ENCODE data around the gene SLC17A5. TPM values are rescaled to one million over a fixed set of nuclear protein-coding genes. Genes with fewer than 3 reads are reported as not detected.

The SLC17A5 gene
- total and polyA plus RNA-seq, 9 of the 15 experiments (the other 6 are each of a cell fraction or from before 2014, with no cell fraction given) = 1.3 to 7.2 (median 3.4) TPM

- peaks cover 9 to 34% of the 10 kb centered on the region in 2 experiments; a peak in 3 of 5 replicates for H3K27me3 ChIP-seq (ENCODE audit: control insufficient read depth in 2 of 2, insufficient read depth in 2 of 2, low read length in 2 of 2)
- H3K27ac ChIP-seq (ENCODE audit: extremely low read depth, low read depth, low read length) = no peak overlapping the region
- no peaks in the 10 kb centered on the region for H4K20me1 ChIP-seq (replicated peaks; ENCODE audit: control insufficient read depth, insufficient read depth, low read length)
- intact Hi-C loops (cut with micrococcal nuclease) = no loop called here
- H3K9me1 ChIP-seq (ENCODE audit: control insufficient read depth, insufficient read depth, low read length) = no peaks in the 10 kb centered on the region
- POLR2A ChIA-PET = no interaction called here
- DNase-seq (ENCODE audit: extremely low read depth in 1 of 4, low spot score in 3 of 4) (no peak), ATAC-seq (no peak), FAIRE-seq (no peak)
- peaks cover 0 to 9% of the 10 kb centered on the region in 2 experiments; a peak in 1 of 5 replicates for H3K4me1 ChIP-seq (replicated peaks in 1 of 2; ENCODE audit: control insufficient read depth in 2 of 2, insufficient read depth in 2 of 2, low read length in 2 of 2)
- H3K4me2 ChIP-seq (ENCODE audit: insufficient read depth, low read length) = no peak overlapping the region
- no peaks in the 10 kb centered on the region for H3K9me3 ChIP-seq (replicated peaks; ENCODE audit: control insufficient read depth, insufficient read depth, low read depth, low read length)
- CTCF ChIA-PET (ENCODE audit: low intra/inter-chr PET ratio) = no interaction called here
- no peak for TF ChIP-seq TARDBP (IDR thresholded peaks at IDR 0.05)
- TF ChIP-seq CBX8 (IDR thresholded peaks at IDR 0.05; ENCODE audit: borderline replicate concordance, extremely low read depth, low read depth, low read length, poor library complexity, severe bottlenecking) = peak; percentile 34
- no peak for TF ChIP-seq EGR1 (conservative IDR thresholded peaks at IDR 0.05)
- in situ Hi-C loops (cut with MboI) = no loop called here
- 6% methylated on average over 10 of the region's 10 CpGs for WGBS (ENCODE audit: insufficient coverage, low coverage, missing lambda C conversion rate)
- no peak overlapping the region for H3K9ac ChIP-seq (ENCODE audit: insufficient read depth in 1 of 2, low read depth in 2 of 2, low read length in 2 of 2)
- no peak overlapping the region for H2AFZ ChIP-seq (ENCODE audit: low read depth, low read length)
- H3K79me2 ChIP-seq (ENCODE audit: control insufficient read depth, insufficient read depth, low read length) = no peaks in the 10 kb centered on the region
- no peaks in the 10 kb centered on the region for H3K36me3 ChIP-seq (ENCODE audit: control insufficient read depth, insufficient read depth, low read length)
- BruUV-seq (replicated peaks) = no TSS peak
- H3K4me3 ChIP-seq = no peak overlapping the region
These were observed 43.3 kb upstream of the SLC17A5 start for GRCh38 chr6:73696966-73697655.

Measured in K562 (cell line).